H9 (cell line): ENCODE results near the gene NIN. TPM values are rescaled to one million over a fixed set of nuclear protein-coding genes. Genes with fewer than 3 reads are reported as not detected.

Experiments
- DNase-seq: peaks from one replicate; pipeline ENCODE4 v3.0.0-alpha.2; 2017
- H2AFZ ChIP-seq: one replicate; pipeline ENCODE4 v1.6.1; 2013; ENCODE audit warnings: mild to moderate bottlenecking, low read length, control low read depth, moderate library complexity
- H2AK5ac ChIP-seq: 2 replicates; pipeline ENCODE4 v1.6.1; 2013; ENCODE audit warnings: low read length, control low read depth, mixed read lengths; ENCODE audit not compliant: insufficient read length
- H2BK120ac ChIP-seq: one replicate; pipeline ENCODE4 v1.6.1; 2013; ENCODE audit warnings: low read depth, mild to moderate bottlenecking, low read length, control low read depth, inconsistent platforms; ENCODE audit not compliant: poor library complexity, severe bottlenecking
- H2BK12ac ChIP-seq: 2 replicates; pipeline ENCODE4 v1.6.1; 2013; ENCODE audit warnings: low read length, control low read depth, mixed read lengths, low read depth; ENCODE audit not compliant: insufficient read length
- H2BK15ac ChIP-seq: 2 replicates; pipeline ENCODE4 v1.6.1; 2013; ENCODE audit warnings: low read depth, low read length, control low read depth
- H2BK20ac ChIP-seq: one replicate; pipeline ENCODE4 v1.6.1; 2013; ENCODE audit warnings: low read depth, mild to moderate bottlenecking, low read length, control low read depth, inconsistent platforms; ENCODE audit not compliant: poor library complexity, severe bottlenecking
- H2BK5ac ChIP-seq: 2 replicates; pipeline ENCODE4 v1.6.1; 2013; ENCODE audit warnings: low read length, control low read depth, mixed read lengths; ENCODE audit not compliant: insufficient read length
- H3K14ac ChIP-seq: 2 replicates; pipeline ENCODE4 v1.6.1; 2013; ENCODE audit warnings: low read length, control low read depth; ENCODE audit not compliant: insufficient read depth
- H3K18ac ChIP-seq: 2 replicates; pipeline ENCODE4 v1.6.1; 2013; ENCODE audit warnings: low read depth, mild to moderate bottlenecking, mixed read lengths, low read length, control low read depth; ENCODE audit not compliant: insufficient read length
- H3K23ac ChIP-seq: 2 replicates; pipeline ENCODE4 v1.6.1; 2013; ENCODE audit warnings: low read length, control low read depth, mixed read lengths, low read depth; ENCODE audit not compliant: insufficient read length
- H3K23me2 ChIP-seq: 2 replicates; pipeline ENCODE4 v1.6.1; 2013; ENCODE audit warnings: low read depth, mild to moderate bottlenecking, mixed read lengths, low read length, control low read depth; ENCODE audit not compliant: insufficient read length, poor library complexity, severe bottlenecking
- H3K27ac ChIP-seq: 2 replicates; pipeline ENCODE4 v1.5.1; 2013; ENCODE audit warnings: low read length, control low read depth, mixed read lengths, low read depth; ENCODE audit not compliant: insufficient read length
- H3K27me3 ChIP-seq: 2 replicates; pipeline ENCODE4 v1.6.1; 2013; ENCODE audit warnings: low read length, control low read depth, inconsistent platforms; ENCODE audit not compliant: insufficient read depth
- H3K4ac ChIP-seq: 2 replicates; pipeline ENCODE4 v1.6.1; 2013; ENCODE audit warnings: low read depth, mild to moderate bottlenecking, control low read depth, inconsistent platforms, low read length, moderate library complexity
- H3K4me1 ChIP-seq: 2 replicates; pipeline ENCODE4 v1.6.1; 2013; ENCODE audit warnings: low read length, control low read depth, inconsistent platforms; ENCODE audit not compliant: insufficient read depth
- H3K4me2 ChIP-seq: 2 replicates; pipeline ENCODE4 v1.6.1; 2013; ENCODE audit warnings: low read length, control low read depth, mixed read lengths; ENCODE audit not compliant: insufficient read length, insufficient read depth
- H3K56ac ChIP-seq: 2 replicates; pipeline ENCODE4 v1.6.1; 2013; ENCODE audit warnings: low read depth, mild to moderate bottlenecking, mixed read lengths, low read length, control low read depth; ENCODE audit not compliant: insufficient read length
- H3K79me1 ChIP-seq: 2 replicates; pipeline ENCODE4 v1.6.1; 2013; ENCODE audit warnings: low read depth, mild to moderate bottlenecking, moderate library complexity, low read length, control low read depth, inconsistent platforms; ENCODE audit not compliant: insufficient read depth, poor library complexity, severe bottlenecking
- H3K79me2 ChIP-seq: 2 replicates; pipeline ENCODE4 v1.6.1; 2013; ENCODE audit warnings: low read length, control low read depth, inconsistent platforms; ENCODE audit not compliant: insufficient read depth
- H3K9ac ChIP-seq: 2 replicates; pipeline ENCODE4 v1.6.1; 2013; ENCODE audit warnings: low read length, control low read depth, mixed read lengths; ENCODE audit not compliant: insufficient read length; ENCODE audit errors: extremely low read depth
- H3K9me3 ChIP-seq: one replicate; pipeline ENCODE4 v1.6.1; 2013; ENCODE audit warnings: low read depth, low read length, inconsistent platforms; ENCODE audit not compliant: control insufficient read depth
- H3T11ph ChIP-seq: one replicate; pipeline ENCODE4 v1.6.1; 2013; ENCODE audit warnings: mild to moderate bottlenecking, low read length, control low read depth, inconsistent platforms
- H4K20me1 ChIP-seq: one replicate; pipeline ENCODE4 v1.6.1; 2013; ENCODE audit not compliant: control insufficient read depth, insufficient read length, insufficient read depth
- H4K5ac ChIP-seq: 2 replicates; pipeline ENCODE4 v1.6.1; 2013; ENCODE audit warnings: low read depth, mild to moderate bottlenecking, mixed read lengths, low read length, control low read depth; ENCODE audit not compliant: insufficient read length
- H4K8ac ChIP-seq: replicated peaks from 2 replicates; pipeline ENCODE4 v1.6.1; 2013; ENCODE audit warnings: low read length, control low read depth, mixed read lengths, low read depth; ENCODE audit not compliant: insufficient read length
- H4K91ac ChIP-seq: 2 replicates; pipeline ENCODE4 v1.6.1; 2013; ENCODE audit warnings: low read depth, mild to moderate bottlenecking, moderate library complexity, mixed read lengths, low read length, control low read depth; ENCODE audit not compliant: insufficient read length
- H3K27ac Mint-ChIP-seq, 3 experiments: 2 replicates in 2 of 3; 3 replicates in 1 of 3; pipeline ENCODE4 v1.8.0; 2020 to 2021; ENCODE audit warnings: mixed read lengths in 3 of 3, mild to moderate bottlenecking in 1 of 3, moderate library complexity in 1 of 3
- H3K27me3 Mint-ChIP-seq: 2 replicates; pipeline ENCODE4 v1.8.0; 2021; ENCODE audit warnings: low read depth, mild to moderate bottlenecking, moderate library complexity, mixed read lengths
- H3K36me3 Mint-ChIP-seq, 3 experiments: 2 replicates in 2 of 3; 3 replicates in 1 of 3; pipeline ENCODE4 v1.8.0; 2020 to 2021; ENCODE audit warnings: low read depth in 3 of 3, mixed read lengths in 3 of 3; ENCODE audit not compliant: insufficient read depth in 1 of 3
- H3K4me1 Mint-ChIP-seq, 2 experiments: 2 replicates each; pipeline ENCODE4 v1.8.0; 2020; ENCODE audit warnings: mixed read lengths in 2 of 2
- H3K4me3 Mint-ChIP-seq, 2 experiments: 2 replicates in 1 of 2; 3 replicates in 1 of 2; pipeline ENCODE4 v1.8.0; 2020 to 2021; ENCODE audit warnings: mild to moderate bottlenecking in 2 of 2, mixed read lengths in 2 of 2, moderate library complexity in 1 of 2
- H3K9me3 Mint-ChIP-seq, 2 experiments: 2 replicates in 1 of 2; 3 replicates in 1 of 2; pipeline ENCODE4 v1.8.0; 2020; ENCODE audit warnings: mild to moderate bottlenecking in 2 of 2, mixed read lengths in 2 of 2, moderate library complexity in 1 of 2
- WGBS: extraction: QIAGEN DNeasy Blood & Tissue Kit; methylation state at CpG from one replicate; pipeline ENCODE4 v1.1.7; 2013; ENCODE audit warnings: missing lambda C conversion rate, low lambda C conversion rate, mixed read lengths; ENCODE audit not compliant: insufficient read length; ENCODE audit errors: extremely low coverage; 5-methylcytosine and 5-hydroxymethylcytosine counted together
- total RNA-seq: library from RNA; stranded (reverse); gene quantifications from 2 replicates; pipeline ENCODE4 v1.2.1, GENCODE V29; 2021
- TF ChIP-seq, protein P1 (sequence below): fragments of 200-600 bp; sonication (generic); conservative IDR thresholded peaks from 3 replicates; pipeline ENCODE4 v1.8.0; 2021; ENCODE audit warnings: antibody characterized with exemption, mild to moderate bottlenecking

Gene NIN
- total RNA-seq, 1 experiment from 2014 or later = 18.4 TPM

DNA sequence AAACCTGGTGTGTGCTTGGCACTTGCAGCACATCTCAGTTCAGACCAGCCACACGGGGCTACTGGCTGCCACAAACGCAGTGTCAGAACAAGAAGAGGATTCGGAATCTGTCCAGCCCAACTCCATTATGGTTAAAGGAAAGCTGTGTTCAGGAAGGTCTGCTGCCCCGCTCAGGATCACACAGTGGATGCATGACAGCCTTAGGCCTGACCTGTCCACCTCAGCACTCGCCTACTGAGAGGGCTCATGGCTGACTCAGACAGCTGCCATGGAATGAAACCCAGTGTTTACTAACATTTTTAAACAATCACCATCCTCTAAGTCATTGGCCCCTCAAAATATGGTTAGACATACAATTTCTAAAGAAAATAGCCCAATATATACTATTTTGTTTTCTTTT is 5.6 kb upstream of the NIN start:
- peaks cover 3% of the 10 kb centered on the region for H3K23me2 ChIP-seq
- no peak overlapping the region for H2BK5ac ChIP-seq
- no CpG with 5 or more reads among the region's 5 CpGs for WGBS
- TF ChIP-seq, protein P1, sequence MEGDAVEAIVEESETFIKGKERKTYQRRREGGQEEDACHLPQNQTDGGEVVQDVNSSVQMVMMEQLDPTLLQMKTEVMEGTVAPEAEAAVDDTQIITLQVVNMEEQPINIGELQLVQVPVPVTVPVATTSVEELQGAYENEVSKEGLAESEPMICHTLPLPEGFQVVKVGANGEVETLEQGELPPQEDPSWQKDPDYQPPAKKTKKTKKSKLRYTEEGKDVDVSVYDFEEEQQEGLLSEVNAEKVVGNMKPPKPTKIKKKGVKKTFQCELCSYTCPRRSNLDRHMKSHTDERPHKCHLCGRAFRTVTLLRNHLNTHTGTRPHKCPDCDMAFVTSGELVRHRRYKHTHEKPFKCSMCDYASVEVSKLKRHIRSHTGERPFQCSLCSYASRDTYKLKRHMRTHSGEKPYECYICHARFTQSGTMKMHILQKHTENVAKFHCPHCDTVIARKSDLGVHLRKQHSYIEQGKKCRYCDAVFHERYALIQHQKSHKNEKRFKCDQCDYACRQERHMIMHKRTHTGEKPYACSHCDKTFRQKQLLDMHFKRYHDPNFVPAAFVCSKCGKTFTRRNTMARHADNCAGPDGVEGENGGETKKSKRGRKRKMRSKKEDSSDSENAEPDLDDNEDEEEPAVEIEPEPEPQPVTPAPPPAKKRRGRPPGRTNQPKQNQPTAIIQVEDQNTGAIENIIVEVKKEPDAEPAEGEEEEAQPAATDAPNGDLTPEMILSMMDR = no peak
- H3K27me3 ChIP-seq = peaks cover 12% of the 10 kb centered on the region
- no peak overlapping the region for H2BK12ac ChIP-seq
- H3K27me3 Mint-ChIP-seq = peaks cover 46% of the 10 kb centered on the region
- no peak overlapping the region for H2AFZ ChIP-seq
- H4K5ac ChIP-seq = no peak overlapping the region
- no peak overlapping the region for H2BK20ac ChIP-seq
- H4K20me1 ChIP-seq = no peaks in the 10 kb centered on the region
- no peak overlapping the region for H3K23ac ChIP-seq
- H3K14ac ChIP-seq = no peak overlapping the region; the same call in 1 of the 2 replicates
- no peaks in the 10 kb centered on the region for H3K4me1 ChIP-seq
- H2BK120ac ChIP-seq = no peak overlapping the region
- H3K4me1 Mint-ChIP-seq = peaks cover 17 to 19% of the 10 kb centered on the region in 2 experiments
- H3K9me3 Mint-ChIP-seq = no peaks in the 10 kb centered on the region
- no peak overlapping the region for H3K27ac ChIP-seq
- H3K79me1 ChIP-seq = no peaks in the 10 kb centered on the region
- H3T11ph ChIP-seq = no peak overlapping the region
- no peaks in the 10 kb centered on the region for H3K9me3 ChIP-seq
- H3K4me2 ChIP-seq = no peak overlapping the region
- H4K8ac ChIP-seq = no peak overlapping the region
- no peak overlapping the region for H3K4me3 Mint-ChIP-seq
- no peak for DNase-seq
- H4K91ac ChIP-seq = no peak overlapping the region
- H3K79me2 ChIP-seq = no peaks in the 10 kb centered on the region
- no peak overlapping the region for H2AK5ac ChIP-seq
- H3K36me3 Mint-ChIP-seq = peaks cover 0 to 4% (median 0%) of the 10 kb centered on the region in 3 experiments; a peak in 2 of 7 replicates
- H3K4ac ChIP-seq = no peak overlapping the region
- H3K18ac ChIP-seq = no peak overlapping the region
- no peak overlapping the region for H2BK15ac ChIP-seq
- H3K9ac ChIP-seq = no peak overlapping the region
- no peak overlapping the region for H3K27ac Mint-ChIP-seq
- H3K56ac ChIP-seq = no peak overlapping the region
